IPS DF 19.7 (cell line): Measurements from ENCODE around the gene ANKRD33B.
"Not testable (repeated sequence)": the region's sequence is repeated elsewhere in the genome, so short reads cannot be mapped to it uniquely, and the experiment has no call there.

Experiments used
- DNase-seq: peaks from one replicate; pipeline ENCODE4 v3.0.0-alpha.2; 2013; ENCODE audit warnings: low read depth, low spot score

ANKRD33B gene

DNA sequence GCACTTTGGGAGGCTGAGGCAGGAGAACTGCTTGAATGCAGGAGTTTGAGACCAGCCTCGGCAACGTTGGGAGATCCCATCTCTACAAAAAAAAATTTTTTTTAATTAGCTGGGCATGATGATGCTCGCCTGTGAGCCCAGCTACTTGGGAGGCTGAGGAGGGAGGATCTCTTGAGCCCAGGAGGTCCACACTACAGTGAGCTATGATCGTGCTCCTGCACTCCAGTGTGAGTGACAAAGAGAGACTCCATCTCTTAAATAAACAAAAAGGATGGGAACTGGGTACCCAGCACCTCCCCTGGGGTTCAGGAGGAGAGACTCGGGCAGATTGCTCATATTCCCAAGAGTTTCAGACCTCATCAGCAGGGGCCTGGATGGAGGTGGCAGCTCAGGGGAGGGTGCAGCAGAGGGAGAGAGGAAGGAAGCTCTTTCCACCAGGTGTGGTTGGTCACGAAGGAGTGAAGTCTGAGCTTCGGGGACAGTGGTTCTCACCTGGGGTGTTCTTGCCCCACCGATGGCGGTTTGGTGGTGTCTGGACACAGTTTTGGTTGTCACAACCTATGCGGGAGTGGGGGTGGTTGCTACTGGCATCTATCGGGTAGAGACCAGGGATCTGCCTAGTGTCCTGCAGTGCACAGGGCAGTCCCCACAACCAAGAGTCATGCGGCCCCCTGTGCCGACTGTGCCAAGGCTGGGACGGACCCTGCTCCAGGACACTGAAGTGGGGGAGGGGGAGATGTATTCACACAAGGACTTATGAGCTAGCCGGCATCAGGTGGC, 72.7 kb downstream of the ANKRD33B start:
- DNase-seq: no peak

DNA sequence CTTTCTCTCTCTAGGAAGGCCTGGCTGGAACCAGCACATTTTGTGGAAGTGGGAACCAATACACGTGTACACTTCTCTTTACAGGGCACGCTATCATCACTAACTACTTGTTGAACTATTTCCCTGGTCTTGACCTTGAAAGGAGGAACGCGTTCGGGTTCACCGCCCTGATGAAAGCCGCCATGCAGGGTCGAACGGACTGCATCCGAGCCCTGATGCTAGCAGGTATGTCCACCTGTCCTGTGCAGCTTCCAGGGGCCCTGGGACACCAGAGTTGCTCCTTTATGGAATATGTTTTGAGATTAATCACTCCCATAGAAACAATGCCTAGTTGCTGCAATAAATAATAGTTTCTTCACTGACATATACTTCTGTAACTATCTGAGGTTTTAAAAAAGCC, 74.1 kb downstream of the ANKRD33B start:
- DNase-seq: no peak

DNA sequence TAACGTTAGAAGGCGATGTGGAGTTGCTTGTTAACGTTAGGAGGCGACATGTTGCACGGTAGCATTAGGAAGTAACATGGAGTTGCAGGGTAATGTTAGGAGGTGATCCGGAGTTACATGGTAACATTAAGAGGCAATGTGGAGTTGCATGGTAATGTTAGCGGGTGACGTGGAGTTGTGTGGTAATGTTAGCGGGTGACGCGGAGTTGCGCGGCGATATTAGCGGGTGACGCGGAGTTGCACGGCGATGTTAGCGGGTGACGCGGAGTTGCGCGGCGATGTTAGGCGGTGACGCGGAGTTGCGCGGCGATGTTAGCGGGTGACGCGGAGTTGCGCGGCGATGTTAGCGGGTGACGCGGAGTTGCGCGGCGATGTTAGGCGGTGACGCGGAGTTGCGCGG, 74.9 kb downstream of the ANKRD33B start:
- not testable (repeated sequence) for DNase-seq

DNA sequence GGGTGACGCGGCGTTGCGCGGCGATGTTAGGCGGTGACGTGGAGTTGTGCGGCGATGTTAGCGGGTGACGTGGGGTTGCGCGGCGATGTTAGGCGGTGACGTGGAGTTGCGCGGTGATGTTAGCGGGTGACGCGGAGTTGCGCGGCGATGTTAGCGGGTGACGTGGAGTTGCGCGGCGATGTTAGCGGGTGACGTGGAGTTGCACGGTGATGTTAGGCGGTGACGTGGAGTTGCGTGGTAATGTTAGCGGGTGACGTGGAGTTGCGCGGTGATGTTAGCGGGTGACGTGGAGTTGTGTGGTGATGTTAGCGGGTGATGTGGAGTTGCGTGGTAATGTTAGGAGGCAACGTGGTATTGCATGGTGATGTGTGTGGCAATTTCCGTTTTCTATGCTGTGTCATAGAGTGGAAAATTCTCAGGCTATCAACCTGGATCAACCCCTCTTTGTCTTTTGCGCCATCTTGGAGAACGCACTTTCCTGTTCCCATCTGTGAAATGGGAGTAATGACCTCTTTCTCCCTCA, 76.0 kb downstream of the ANKRD33B start:
- no peak for DNase-seq

DNA sequence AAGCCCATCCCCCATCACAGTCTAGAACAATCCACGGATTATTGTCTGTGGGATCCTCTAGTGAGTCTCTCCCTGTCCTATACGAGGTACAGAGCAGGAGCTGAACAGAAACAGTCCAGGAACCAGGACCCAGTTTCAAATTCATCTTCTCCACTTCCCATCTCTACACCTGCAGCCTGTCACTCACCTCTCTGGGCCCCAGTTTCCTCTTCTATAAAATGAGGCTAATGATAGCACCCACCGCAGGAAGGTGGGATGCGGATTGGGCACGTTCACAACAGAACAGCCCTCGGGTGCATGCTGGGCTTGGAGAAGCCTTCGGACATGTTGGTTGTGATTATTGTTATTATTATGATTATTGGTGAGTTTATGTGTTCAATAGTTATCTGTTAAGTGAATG, 78.5 kb downstream of the ANKRD33B start:
- no peak for DNase-seq

DNA sequence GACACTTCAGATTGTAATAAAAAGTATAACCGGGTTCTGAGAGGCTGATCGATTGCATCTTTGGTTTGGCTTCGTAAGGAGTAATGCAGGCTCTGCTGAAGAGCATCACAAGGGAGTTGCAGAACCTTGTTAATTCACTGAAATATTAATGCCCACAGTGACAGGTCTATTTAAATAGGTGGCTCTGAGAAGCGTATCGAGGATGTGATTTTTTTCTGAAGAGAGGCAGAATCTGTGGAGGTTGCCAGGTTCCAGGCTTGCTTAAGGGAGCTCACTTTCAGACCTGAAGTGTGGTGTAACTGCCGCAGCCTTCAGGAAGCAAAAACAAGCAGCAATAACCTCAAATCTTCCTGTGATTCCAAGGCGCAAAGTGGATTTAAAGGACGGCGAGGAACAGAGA, 80.3 kb downstream of the ANKRD33B start:
- no peak for DNase-seq

DNA sequence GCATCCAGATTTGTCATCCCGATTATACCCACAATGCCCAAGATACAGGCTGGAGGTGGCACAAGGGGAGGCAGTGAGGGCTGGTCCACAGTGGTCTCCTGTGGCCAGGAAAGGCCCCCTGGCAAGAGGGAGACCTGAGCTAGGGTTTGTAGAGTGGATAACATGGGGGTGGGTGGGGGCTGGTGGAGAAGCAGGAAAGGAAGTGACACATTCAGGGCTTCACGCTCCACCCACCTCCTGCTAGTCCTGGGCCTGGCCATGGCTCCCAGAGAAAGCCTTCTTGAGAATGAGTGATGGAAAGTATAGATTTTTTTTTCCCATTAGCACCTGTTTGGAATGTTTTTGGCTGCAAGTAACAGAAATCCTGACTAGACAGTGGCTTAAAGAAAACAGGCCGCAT, 81.3 kb downstream of the ANKRD33B start:
- DNase-seq: no peak

DNA sequence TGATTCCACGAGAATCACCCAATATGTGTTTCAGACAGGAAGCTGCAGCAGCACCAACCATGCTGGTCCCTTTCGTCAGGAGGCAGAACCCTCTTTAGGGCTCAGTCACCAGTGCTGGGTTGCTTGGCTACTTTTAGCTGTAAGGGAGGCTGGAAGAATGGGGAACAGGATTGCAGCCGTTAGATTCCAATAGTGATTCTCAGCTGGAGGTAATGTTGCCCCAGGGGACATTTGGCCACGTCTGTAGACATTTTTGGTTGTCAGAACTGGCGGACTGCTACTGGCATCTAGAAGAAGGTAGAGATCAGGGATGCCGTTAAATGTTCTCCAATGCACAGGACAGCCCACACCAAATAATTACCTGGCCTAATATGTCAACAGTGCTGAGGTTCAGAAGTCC, 81.8 kb downstream of the ANKRD33B start:
- no peak for DNase-seq

DNA sequence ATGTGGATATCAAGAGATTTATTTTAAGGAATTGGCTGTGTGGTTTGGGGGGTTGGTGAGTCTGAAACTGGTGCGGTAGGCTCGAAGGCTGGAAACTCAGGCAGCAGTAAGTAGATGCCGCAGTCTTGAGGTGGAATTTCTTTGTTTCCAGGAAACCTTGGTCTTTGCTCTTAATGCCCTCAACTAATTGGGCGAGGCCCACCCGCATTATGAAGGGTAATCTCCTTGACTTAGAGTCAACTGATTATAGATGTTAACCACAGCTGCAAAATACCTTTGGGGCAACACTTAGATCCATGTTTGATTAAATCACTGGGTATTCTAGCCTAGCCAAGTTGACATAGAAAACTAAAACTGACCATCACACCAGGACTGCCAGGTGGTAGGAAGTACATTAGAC, 83.8 kb downstream of the ANKRD33B start:
- DNase-seq: no peak

DNA sequence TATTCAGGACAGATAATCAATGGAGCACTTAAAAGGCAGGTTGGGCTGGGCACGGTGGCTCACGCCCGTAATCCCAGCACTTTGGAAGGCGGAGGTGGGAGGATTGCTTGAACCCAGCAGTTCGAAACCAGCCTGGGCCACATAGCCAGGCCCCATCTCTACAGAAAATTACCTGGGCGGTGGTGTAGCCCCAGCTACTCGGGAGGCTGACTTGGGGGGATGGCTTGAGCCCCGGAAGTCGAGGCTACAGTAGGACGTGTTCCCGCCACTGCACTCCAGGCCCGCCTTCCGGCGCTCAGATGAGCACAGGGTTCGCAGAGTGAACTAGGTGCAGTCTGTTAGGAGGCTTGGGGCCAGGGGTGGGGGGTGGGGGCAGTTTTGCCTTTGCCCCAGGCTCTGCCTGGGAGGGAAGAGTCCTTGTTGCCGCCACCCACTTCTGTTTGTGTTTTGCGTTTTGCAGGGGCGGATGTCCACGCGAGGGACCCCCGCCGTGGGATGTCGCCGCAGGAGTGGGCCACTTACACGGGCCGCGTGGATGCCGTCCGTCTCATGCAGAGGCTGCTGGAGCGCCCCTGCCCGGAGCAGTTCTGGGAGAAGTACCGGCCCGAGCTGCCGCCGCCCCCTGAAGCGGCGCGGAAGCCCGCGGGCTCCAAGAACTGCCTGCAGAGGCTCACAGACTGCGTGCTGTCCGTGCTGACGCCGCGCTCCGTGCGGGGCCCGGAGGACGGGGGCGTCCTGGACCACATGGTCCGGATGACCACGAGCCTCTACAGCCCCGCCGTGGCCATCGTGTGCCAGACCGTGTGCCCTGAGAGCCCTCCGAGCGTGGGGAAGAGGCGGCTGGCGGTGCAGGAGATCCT, 85.2 kb downstream of the ANKRD33B start:
- DNase-seq: no peak

DNA sequence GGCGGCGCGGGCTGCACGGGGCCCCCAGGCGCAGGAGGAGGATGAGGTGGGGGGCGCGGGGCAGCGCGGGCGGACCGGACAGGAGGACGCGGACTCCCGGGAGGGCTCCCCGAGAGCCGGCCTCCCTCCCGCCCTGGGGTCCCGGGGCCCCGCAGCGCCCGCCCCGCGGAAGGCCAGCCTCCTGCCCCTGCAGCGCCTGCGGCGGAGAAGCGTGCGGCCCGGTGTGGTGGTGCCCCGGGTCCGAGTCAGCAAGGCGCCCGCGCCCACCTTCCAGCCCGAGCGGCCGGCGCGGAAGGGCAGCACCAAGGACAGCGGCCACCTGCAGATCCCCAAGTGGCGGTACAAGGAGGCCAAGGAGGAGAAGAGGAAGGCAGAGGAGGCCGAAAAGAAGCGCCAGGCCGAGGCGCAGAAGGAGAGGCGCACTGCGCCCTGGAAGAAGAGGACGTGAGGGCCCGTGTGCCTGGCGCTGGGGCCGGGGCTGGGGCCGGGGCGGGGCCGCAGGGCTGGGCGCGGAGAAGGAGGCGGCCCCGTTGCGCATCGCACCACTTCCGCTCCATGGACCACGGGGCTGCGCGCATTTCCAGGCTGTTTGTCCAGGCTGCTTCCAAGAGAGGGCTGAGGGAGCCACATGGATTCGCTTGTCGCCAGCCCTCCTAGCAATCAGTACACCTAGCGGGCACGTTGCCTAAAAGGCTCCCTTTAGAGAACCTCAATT, 86.0 kb downstream of the ANKRD33B start:
- DNase-seq: no peak

DNA sequence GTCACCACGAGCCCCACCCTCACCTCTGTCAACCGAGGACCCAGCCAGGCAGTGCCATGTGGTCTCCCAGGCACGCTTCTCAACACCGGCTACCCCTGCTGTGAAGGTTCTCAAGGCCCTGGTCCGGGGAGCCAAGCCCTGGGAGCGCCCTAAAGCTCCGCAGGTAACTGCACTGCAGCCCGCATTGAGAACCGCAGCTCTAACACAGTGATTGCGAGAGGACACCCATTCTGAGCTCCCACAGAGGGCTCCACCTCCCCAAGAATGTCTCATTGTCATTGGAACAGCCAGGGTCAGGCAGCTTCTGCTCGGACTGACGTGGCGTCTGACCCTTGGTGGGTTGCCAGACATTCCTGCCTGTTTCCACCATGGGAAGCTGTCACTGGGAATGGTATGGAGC, 88.3 kb downstream of the ANKRD33B start:
- no peak for DNase-seq

DNA sequence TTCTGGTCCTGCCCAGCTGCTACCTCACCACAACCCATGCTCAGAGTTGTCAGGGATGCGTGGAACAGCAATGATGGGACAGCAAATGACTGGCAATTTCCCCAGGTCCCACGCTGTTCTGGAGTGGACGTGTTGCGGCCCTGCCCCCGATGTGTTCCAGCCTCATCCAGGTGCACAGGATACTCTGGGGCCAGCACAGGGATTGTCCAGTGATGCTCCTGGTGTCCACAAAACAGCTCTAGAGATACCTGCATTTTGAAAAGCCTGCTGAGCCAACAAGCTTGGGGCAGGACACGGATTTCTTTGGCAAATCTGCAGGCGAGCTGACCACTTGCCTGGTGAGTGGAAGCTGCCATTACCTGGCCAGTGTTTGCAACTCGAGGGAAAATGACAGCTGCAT, 88.7 kb downstream of the ANKRD33B start:
- DNase-seq: no peak

DNA sequence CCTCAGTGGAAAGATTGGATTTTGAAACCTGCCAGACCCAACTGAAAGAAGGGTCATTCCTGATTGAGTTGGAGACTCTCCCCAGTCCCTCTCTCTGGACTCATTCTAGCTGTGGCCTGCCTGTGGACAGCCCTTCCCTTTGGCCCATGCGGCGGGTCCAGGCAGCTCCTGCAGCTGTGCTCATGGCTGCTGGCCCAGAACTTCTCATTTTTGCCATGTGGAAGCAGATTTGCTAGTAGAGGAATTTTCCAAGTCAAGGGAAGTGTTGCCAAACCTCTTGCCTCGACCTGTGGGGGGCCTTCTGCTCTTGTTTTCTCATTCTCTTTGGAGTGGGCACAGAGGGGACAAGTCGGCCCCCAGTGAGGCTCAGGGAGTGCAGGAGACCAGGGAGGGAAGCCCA, 89.2 kb downstream of the ANKRD33B start:
- no peak for DNase-seq

DNA sequence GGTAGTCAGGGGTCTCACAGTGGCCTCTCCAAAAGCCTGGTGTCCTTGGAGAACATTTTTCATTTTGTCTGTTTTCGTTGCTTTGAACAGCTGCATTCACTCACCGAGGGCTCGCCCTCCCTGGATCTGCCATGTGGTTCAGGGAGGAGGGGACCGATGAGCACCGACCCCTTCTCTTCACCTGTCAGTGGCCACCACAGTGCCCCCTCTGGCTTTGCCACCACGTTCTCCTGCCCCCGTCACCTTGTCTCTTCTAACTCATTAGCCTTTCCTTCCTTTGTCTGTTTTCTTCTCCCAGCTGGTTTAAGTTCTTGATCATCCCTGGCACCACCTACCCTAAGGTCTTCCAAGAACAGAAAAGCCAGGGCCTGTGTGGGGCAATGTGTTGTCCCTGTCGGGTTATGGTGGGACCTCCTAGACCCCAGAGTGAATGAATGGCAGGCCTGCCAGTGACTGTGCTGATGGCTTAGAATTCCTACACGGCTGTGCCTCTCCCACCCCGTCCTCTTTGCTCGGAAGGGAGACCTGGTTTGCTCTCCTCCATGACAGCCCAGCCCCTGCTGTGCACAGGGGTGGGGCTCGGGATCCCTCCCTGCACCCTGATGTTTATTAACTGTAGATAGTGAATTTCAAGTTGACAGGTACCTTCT, 90.0 kb downstream of the ANKRD33B start:
- no peak for DNase-seq

DNA sequence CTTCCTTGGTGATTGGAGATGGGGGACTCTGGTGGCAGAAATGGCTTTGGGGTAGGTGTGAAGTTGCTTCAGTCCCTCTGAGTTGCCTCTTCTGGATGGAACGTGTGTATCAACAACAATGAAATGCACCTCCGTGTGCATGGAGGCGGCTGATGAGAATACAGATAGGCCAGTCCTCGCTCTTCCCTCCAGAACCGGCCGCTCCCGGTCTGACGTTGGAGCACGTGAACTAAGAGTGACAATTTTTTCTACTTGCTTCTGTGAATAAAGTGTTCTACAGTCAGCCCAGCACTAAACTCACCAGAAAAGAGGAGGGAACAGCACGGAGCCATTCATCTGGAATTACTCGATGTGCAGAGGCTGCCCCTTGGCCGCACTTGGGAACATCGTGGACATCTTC, 90.7 kb downstream of the ANKRD33B start:
- no peak for DNase-seq

DNA sequence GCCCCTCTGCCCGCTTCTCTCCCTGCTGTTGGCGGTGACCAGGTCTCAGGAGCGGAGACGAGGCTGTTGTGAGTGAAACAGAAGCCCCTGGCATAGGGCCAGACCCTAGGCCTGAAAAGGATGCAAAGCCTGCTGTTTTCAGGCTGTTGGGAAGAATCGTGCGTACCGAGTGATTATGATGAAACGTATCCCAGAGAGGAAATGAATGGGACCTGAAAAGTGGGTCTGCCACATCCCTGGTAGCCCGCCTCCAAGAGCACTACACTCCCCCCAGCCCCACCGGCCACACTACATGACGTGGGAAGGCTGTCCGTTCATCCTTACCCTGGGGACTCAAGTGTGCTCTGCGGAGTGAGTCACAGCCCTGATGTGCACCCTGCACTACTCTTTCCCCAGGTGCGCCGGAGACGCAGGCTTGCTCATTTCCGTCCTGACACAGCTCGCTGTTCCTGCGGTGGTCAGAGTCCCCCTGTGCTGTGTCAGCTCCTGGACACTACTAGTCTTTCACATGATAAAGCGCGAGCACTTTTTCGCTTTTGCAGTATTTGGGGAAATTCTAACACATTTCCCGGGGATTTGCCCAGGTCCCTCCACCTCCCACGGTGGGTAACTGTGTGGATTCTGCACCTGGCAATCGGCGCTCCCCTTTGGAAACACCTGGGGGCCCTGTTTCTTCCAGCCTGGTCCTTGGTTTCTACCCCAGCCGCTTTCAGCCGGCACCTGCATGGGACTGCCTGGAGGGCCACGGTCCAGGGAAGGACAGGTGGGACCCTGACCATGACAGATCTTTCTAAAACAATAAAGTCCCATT, 91.5 kb downstream of the ANKRD33B start:
- DNase-seq: no peak

DNA sequence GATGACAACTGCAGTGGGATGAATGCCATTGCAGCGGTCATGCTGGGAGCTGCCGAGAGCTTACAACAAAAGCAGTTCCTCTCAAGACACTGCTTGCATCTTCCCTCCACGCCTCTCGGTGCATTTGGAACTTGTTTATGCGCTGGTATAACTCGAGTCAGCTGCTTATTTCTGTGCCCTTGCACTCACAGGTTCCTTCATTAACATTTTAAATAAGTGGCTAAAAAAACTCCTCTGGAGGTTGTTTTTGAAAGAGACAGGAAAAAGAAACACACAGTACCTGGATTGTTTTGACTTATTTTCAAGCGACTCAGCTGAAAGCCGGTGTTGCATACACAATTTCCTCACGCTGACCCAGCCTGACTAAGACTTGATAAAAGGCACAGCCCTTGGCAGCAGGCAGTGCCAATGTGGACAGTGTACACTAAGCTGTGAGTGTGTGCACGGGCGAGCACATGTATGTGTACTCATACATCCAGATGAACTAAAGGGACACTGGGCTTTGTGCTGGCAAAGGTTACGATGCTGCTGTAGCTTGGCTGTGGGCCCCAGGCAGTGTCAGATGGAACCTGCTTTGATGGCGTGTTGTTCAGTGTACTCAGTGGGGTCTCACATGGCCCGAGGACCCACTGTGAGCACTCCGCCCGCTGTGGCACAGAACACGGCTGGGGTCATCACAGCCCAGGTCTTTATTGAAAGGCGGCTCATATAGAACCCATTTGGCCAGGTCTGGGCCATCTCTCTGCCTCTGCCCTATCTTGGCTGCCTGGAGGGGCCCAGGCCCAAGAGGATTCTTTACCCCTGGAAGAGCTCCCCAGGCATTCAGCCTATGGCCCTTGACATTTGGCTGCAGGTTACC, 92.3 kb downstream of the ANKRD33B start:
- DNase-seq: no peak

DNA sequence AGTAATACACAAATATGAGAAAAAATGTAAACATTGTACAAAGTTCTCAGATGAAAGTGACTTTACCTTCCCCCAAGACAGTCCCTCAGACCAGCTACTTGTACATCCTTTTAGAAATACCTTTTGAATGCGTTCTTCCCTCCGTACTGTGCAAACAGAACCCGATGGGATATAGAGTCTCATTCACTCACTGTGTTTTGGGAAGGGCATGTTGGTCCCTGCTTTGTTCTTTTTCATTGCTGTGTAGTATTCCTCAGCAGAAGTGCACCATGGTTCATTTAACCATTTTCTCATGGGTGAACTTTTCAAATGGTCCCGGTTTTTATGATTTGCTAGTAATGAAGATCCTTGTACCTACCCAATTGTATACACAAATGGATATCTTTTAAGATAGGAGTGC, 94.4 kb downstream of the ANKRD33B start:
- no peak for DNase-seq

DNA sequence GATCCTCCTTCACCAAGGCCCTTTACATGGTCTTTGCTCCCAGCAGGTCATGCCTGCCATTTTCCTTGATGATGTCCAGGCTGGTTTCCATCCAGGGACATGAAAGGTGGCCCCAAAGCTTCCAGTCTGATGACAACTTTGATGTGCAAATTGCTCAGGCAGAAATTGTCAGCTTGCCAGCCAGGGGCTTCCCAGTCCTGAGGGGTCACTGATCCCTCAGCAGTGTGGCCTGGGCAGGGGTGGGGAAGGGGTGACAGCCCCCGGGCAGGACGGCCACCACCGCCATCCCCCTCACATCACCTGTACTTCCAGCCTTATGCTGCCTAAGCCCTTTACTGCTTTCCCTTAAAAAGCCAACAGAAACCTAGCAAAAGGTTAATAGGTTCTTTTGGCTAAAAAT, 96.3 kb downstream of the ANKRD33B start:
- no peak for DNase-seq
